HepG2 (cell line): ENCODE data around the gene NF2. TPM values are rescaled to one million over a fixed set of nuclear protein-coding genes. Genes with fewer than 3 reads are reported as not detected.

ENCODE experiments used
- ARHGAP35 ChIP-seq: sonication (generic); formaldehyde crosslinking; IDR thresholded peaks from 2 replicates; pipeline ENCODE4 v1.9.0; 2022; ENCODE audit warnings: mild to moderate bottlenecking, inconsistent platforms, moderate library complexity, missing genetic modification reagents, borderline replicate concordance
- FLYWCH1 ChIP-seq: sonication (generic); formaldehyde crosslinking; IDR thresholded peaks from 2 replicates; pipeline ENCODE4 v1.8.1; 2023; ENCODE audit warnings: mild to moderate bottlenecking, missing genetic modification reagents
- FOXC1 ChIP-seq: sonication (generic); formaldehyde crosslinking; IDR thresholded peaks from 2 replicates; pipeline ENCODE4 v1.8.0; 2022; ENCODE audit warnings: mild to moderate bottlenecking, missing genetic modification reagents, borderline replicate concordance
- HNF1A ChIP-seq, 2 experiments: sonication (generic) in 1 of 2; formaldehyde crosslinking in 1 of 2; IDR thresholded peaks; 2 replicates each; pipeline versions ENCODE4 v1.4.0 to v1.6.1; 2016 to 2020; ENCODE audit warnings: borderline replicate concordance in 1 of 2, low read depth in 1 of 2, mild to moderate bottlenecking in 1 of 2, missing genetic modification reagents in 1 of 2
- MIXL1 ChIP-seq: IDR thresholded peaks from 2 replicates; pipeline ENCODE4 v1.6.1; 2016
- NR2C2 ChIP-seq: sonication (generic); formaldehyde crosslinking; IDR thresholded peaks from 2 replicates; pipeline ENCODE4 v1.4.0; 2020; ENCODE audit warnings: missing genetic modification reagents, mild to moderate bottlenecking, moderate library complexity, borderline replicate concordance
- THAP9 ChIP-seq: sonication (generic); formaldehyde crosslinking; IDR thresholded peaks from 2 replicates; pipeline ENCODE4; 2020; ENCODE audit warnings: missing genetic modification reagents, mild to moderate bottlenecking, borderline replicate concordance
- ZBTB34 ChIP-seq: sonication (generic); formaldehyde crosslinking; IDR thresholded peaks from 2 replicates; pipeline ENCODE4 v1.8.0; 2022; ENCODE audit warnings: mild to moderate bottlenecking, missing genetic modification reagents
- ZBTB37 ChIP-seq: sonication (generic); formaldehyde crosslinking; IDR thresholded peaks from 2 replicates; pipeline ENCODE4 v1.4.0; 2020; ENCODE audit warnings: mild to moderate bottlenecking, missing genetic modification reagents
- ZNF354B ChIP-seq: sonication (generic); formaldehyde crosslinking; IDR thresholded peaks from 2 replicates; pipeline ENCODE4 v1.8.0; 2022; ENCODE audit warnings: mild to moderate bottlenecking, missing genetic modification reagents
- ZNF614 ChIP-seq: IDR thresholded peaks from 2 replicates; pipeline ENCODE4 v1.6.1; 2018; ENCODE audit warnings: missing biosample characterization, missing genetic modification reagents, inconsistent platforms, borderline replicate concordance
- ZNF850 ChIP-seq: sonication (generic); formaldehyde crosslinking; conservative IDR thresholded peaks from 2 replicates; pipeline ENCODE4 v1.9.0; 2021; ENCODE audit warnings: mild to moderate bottlenecking, missing genetic modification reagents
- polyA plus RNA-seq, 8 experiments: library from polyadenylated mRNA; depleted of rRNA in 3 of 8; stranded (reverse) in 7 of 8; unstranded in 1 of 8; fragments of >200 nt; fragmentation: Illumina TruSeq in 4 of 8; extraction: Trizol in 4 of 8; gene quantifications; 2 replicates each; pipeline versions ENCODE4 v1.2.1 to v1.2.3, GENCODE V29; 2011 to 2016; ENCODE audit warnings: low read depth in 4 of 8, missing spikeins in 1 of 8, mixed read lengths in 1 of 8; ENCODE audit not compliant: insufficient read depth in 1 of 8
- total RNA-seq, 5 experiments: library from RNA; depleted of rRNA; stranded (reverse); fragments of >200 nt; fragmentation: Illumina TruSeq; extraction: Trizol; gene quantifications; 2 replicates each; pipeline ENCODE4 v1.2.3, GENCODE V29; 2016; ENCODE audit warnings: low read depth in 1 of 5

The NF2 gene
- total and polyA plus RNA-seq, 2 of the 13 experiments (the other 11 are each of a cell fraction or from before 2014, with no cell fraction given): 9.3 to 33.3 TPM

- TF ChIP-seq THAP9 (CRISPR knock-in tag) (peak; percentile 78; the same call in 1 of the 2 replicates), FLYWCH1 (CRISPR knock-in tag) (peak; percentile 68; the same call in 1 of the 2 replicates), ZNF614 (CRISPR knock-in tag) (peak; percentile 69; the same call in 1 of the 2 replicates), HNF1A (IDR thresholded peaks at IDR 0.05; ENCODE audit: low read depth) (no peak; the same call in 1 of the 2 replicates), HNF1A (CRISPR knock-in tag; IDR thresholded peaks at IDR 0.05; ENCODE audit: borderline replicate concordance) (peak; percentile 58; the same call in 1 of the 2 replicates), ZBTB37 (CRISPR knock-in tag) (peak; percentile 97), NR2C2 (CRISPR knock-in tag) (peak; percentile 71), MIXL1 (peak; percentile 20; the same call in 1 of the 2 replicates), FOXC1 (CRISPR knock-in tag) (peak; percentile 83; the same call in 1 of the 2 replicates), ARHGAP35 (peak; percentile 60; the same call in 1 of the 2 replicates), ZNF850 (CRISPR knock-in tag) (no peak), ZBTB34 (peak; percentile 99), ZNF354B (CRISPR knock-in tag) (0 out of 2 replicates have a peak, but pooled peaks have one; percentile 55)
Observed at GRCh38 chr22:29580200-29580810, 23.1 kb upstream of the NF2 start (continued).
